WI38 (cell line): Measurements from ENCODE around the gene WDR59.
"Not testable (repeated sequence)": the region's sequence is repeated elsewhere in the genome, so short reads cannot be mapped to it uniquely, and the experiment has no call there.

ENCODE experiments used
- H3K4me3 ChIP-seq: 2 replicates; pipeline ENCODE4 v1.5.1; 2011; ENCODE audit warnings: low read depth, mild to moderate bottlenecking, control low read depth, low read length
- CTCF ChIP-seq: IDR thresholded peaks from 2 replicates; pipeline ENCODE4 v1.5.1; 2012; ENCODE audit warnings: low read depth, mild to moderate bottlenecking, control low read depth, low read length

The WDR59 gene

GRCh38 chr16:74846714-74847113 lies 138.2 kb downstream of the WDR59 start:
- H3K4me3 ChIP-seq = no peak overlapping the region
- TF ChIP-seq CTCF = no peak

DNA sequence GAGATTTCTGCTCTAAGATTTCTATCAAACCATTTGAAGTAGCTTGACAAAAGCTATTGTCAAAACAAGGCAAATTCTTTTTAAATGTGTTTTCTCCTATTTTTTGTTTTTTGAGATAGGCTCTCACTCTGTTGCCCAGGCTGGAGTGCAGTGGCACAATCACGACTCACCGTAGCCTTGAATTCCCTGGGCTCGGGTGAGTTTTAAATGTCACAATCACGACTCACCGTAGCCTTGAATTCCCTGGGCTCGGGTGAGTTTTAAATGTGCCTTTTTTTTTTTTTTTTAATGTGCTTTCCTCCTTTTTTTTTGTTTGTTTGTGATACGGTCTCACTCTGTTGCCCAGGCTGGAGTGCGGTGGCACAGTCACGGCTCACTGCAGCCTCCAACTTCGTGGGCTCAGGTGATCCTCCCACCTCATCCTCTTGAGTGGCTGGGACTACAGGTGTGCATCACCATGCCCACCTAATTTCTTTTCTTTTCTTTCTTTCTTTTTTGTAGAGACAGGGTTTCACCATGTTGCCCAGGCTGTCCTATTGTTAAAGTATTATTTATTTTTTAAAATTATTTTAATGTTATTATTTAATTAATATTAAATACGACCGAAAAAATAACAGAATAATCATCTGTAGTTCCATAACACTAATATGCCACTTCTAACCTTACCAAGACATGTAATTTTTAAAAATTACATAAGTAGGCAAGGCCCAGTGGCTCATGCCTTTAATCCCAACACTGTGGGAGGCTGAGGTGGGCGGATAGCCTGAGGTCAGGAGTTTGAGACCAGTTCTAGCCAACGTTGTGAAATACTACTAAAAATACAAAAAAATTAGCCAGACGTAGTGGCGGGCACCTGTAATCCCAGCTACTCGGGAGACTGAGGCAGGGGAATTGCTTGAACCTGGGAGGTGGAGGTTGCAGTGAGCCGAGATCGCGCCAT lies 140.6 kb downstream of the WDR59 start:
- TF ChIP-seq CTCF = no peak
- no peak overlapping the region for H3K4me3 ChIP-seq

- not testable (repeated sequence) for H3K4me3 ChIP-seq
These were observed 141.4 kb downstream of the WDR59 start for GRCh38 chr16:74843381-74844035.

GRCh38 chr16:74842413-74842812 lies 142.5 kb downstream of the WDR59 start:
- TF ChIP-seq CTCF = no peak
- H3K4me3 ChIP-seq = no peak overlapping the region

GRCh38 chr16:74841904-74842303 lies 143.0 kb downstream of the WDR59 start:
- H3K4me3 ChIP-seq = no peak overlapping the region
- TF ChIP-seq CTCF = no peak

DNA sequence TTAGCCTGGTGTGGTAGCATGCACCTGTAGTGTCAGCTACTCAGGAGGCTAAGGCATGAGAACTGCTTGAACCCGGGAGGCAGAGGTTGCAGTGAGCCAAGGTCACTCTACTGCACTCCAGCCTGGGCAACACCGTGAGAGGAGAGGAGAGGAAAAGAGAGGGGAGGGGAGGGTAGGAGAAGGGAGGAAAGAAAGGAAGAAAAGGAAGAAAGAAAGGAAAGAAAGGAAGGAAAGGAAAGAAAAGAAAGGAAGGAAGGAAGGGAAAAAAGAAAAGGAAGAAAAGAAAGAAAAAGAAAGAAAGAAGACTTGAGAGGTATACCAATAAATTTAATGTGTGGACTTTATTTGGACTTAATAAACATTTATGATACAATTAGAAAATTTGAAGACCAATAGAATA lies 143.5 kb downstream of the WDR59 start:
- TF ChIP-seq CTCF = no peak
- H3K4me3 ChIP-seq = no peak overlapping the region

DNA sequence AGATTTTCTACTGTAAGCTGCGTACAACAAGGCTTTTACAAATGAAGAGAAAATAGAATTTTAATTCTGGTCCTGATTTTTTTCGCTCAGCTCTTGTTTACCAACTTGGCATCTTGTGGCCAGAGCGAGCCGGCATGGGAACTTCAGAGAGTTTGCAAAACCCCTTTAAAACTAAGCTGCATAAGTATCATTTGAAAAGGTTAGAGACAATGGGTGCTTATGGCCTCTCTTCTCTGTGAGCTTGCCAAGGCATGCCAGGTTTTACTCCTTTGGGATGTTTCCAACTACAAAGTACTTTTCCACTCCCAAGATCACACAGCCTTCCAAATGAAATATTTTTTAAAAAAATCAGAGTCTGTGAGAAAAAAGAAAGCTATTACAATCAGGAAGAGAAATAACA lies 147.9 kb downstream of the WDR59 start:
- H3K4me3 ChIP-seq = no peak overlapping the region
- no peak for TF ChIP-seq CTCF
